ENCODE data around the gene RBM48.

The RBM48 gene

DNA sequence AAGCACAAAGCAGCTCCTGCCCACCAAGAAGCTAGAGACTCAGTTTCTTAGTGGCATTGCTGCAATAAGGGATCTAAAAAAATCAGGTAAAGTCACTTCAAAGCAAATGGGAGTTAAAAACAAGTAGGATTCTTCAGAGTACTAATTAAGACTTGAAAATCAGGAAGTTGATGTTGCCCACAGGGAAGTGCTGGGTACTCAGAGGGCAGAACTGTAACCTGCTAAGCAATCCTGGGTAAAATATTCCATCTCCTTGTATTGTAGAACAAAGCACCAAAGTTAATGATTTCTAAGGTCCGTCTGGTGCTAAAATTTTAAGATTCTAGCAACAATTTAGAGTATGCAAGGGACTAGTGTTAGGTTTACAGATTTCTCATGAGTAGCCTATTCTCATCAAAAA, 8.6 kb upstream of the RBM48 start:
- Histone ChIP-seq H2BK12ac (ENCODE audit: low read length in 2 of 2) (no peak overlapping the region), H2BK5ac (ENCODE audit: low read depth, low read length, poor library complexity, severe bottlenecking) (no peak overlapping the region)
- no CpG with 5 or more reads among the region's 1 CpG for WGBS

DNA sequence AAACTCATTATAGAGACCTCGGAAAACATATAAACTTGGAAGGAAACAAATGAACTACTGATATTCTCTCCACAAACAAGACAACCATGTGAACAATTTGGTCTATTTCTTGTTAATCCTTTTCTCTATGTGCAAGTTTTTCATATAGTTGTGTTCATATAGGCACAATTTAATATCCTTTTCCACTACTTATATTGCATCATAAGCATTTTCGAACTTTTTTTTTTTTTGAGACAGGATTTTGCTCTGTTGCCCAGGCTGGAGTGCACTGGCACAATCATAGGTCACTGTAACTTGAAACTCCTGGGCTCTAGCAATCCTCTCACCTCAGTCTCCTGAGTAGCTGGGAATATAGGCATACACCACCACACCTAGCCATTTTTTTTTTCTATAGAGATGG, 5.5 kb upstream of the RBM48 start:
- WGBS: 100% methylated on average over 2 of the region's 2 CpGs
- Histone ChIP-seq H3K79me1 (replicated peaks; ENCODE audit: low read length, poor library complexity, severe bottlenecking) (peaks cover 14% of the 10 kb centered on the region), H2BK5ac (ENCODE audit: low read depth, low read length, poor library complexity, severe bottlenecking) (no peak overlapping the region), H3K18ac (ENCODE audit: low read depth in 1 of 2, low read length in 2 of 2) (no peak overlapping the region), H3K9me3 (ENCODE audit: control insufficient read depth, low read length) (no peaks in the 10 kb centered on the region), H3K4ac (ENCODE audit: low read depth in 1 of 2, low read length in 2 of 2) (no peak overlapping the region), H3K9ac (ENCODE audit: low read length) (no peak overlapping the region), H3K4me1 (ENCODE audit: control insufficient read depth, insufficient read depth, low read depth, low read length) (peaks cover 2% of the 10 kb centered on the region), H3K4me3 (ENCODE audit: insufficient read depth in 1 of 2, low read depth in 1 of 2, low read length in 2 of 2) (no peak overlapping the region), H2BK15ac (ENCODE audit: low read depth, poor library complexity, severe bottlenecking) (no peak overlapping the region), H2AFZ (ENCODE audit: low read depth, low read length) (no peak overlapping the region), H2BK12ac (ENCODE audit: low read length in 2 of 2) (no peak overlapping the region), H4K8ac (ENCODE audit: low read length) (no peak overlapping the region), H3K27me3 (ENCODE audit: control insufficient read depth in 1 of 2, insufficient read depth in 1 of 2, low read length in 2 of 2) (no peaks in the 10 kb centered on the region), H3K36me3 (ENCODE audit: control insufficient read depth in 1 of 2, insufficient read depth in 2 of 2, low read depth in 1 of 2, low read length in 2 of 2) (peaks cover 0 to 16% of the 10 kb centered on the region in 2 experiments), H3K4me2 (ENCODE audit: low read length, poor library complexity, severe bottlenecking) (no peak overlapping the region), H3K23ac (ENCODE audit: low read length in 2 of 2) (no peak overlapping the region), H3K27ac (ENCODE audit: low read length, poor library complexity, severe bottlenecking) (no peak overlapping the region), H3K14ac (ENCODE audit: low read length in 2 of 2) (no peak overlapping the region), H4K91ac (ENCODE audit: low read length) (no peak overlapping the region), H2AK5ac (ENCODE audit: low read length, severe bottlenecking) (no peak overlapping the region), H2BK120ac (ENCODE audit: low read depth, low read length) (no peak overlapping the region)
- DNase-seq: no peak

More for the DNA sequence above, 8.6 kb upstream of the RBM48 start:
- Histone ChIP-seq H3K4ac (ENCODE audit: low read depth in 1 of 2, low read length in 2 of 2) (no peak overlapping the region), H2BK120ac (ENCODE audit: low read depth, low read length) (no peak overlapping the region), H3K23ac (ENCODE audit: low read length in 2 of 2) (no peak overlapping the region), H3K4me2 (ENCODE audit: low read length, poor library complexity, severe bottlenecking) (no peak overlapping the region), H4K91ac (ENCODE audit: low read length) (no peak overlapping the region), H3K4me3 (ENCODE audit: insufficient read depth in 1 of 2, low read depth in 1 of 2, low read length in 2 of 2) (no peak overlapping the region), H3K9ac (ENCODE audit: low read length) (no peak overlapping the region), H3K14ac (ENCODE audit: low read length in 2 of 2) (no peak overlapping the region), H3K27ac (ENCODE audit: low read length, poor library complexity, severe bottlenecking) (peak overlapping the region; percentile 5), H2AK5ac (ENCODE audit: low read length, severe bottlenecking) (no peak overlapping the region), H3K18ac (ENCODE audit: low read depth in 1 of 2, low read length in 2 of 2) (no peak overlapping the region), H4K8ac (ENCODE audit: low read length) (no peak overlapping the region), H3K36me3 (ENCODE audit: control insufficient read depth in 1 of 2, insufficient read depth in 2 of 2, low read depth in 1 of 2, low read length in 2 of 2) (peaks cover 3 to 41% of the 10 kb centered on the region in 2 experiments), H2AFZ (ENCODE audit: low read depth, low read length) (no peak overlapping the region), H3K4me1 (ENCODE audit: control insufficient read depth, insufficient read depth, low read depth, low read length) (peaks cover 2% of the 10 kb centered on the region), H3K27me3 (ENCODE audit: control insufficient read depth in 1 of 2, insufficient read depth in 1 of 2, low read length in 2 of 2) (no peaks in the 10 kb centered on the region), H3K79me1 (replicated peaks; ENCODE audit: low read length, poor library complexity, severe bottlenecking) (peaks cover 8% of the 10 kb centered on the region), H2BK15ac (ENCODE audit: low read depth, poor library complexity, severe bottlenecking) (no peak overlapping the region), H3K9me3 (ENCODE audit: control insufficient read depth, low read length) (no peaks in the 10 kb centered on the region)
- no peak for DNase-seq

DNA sequence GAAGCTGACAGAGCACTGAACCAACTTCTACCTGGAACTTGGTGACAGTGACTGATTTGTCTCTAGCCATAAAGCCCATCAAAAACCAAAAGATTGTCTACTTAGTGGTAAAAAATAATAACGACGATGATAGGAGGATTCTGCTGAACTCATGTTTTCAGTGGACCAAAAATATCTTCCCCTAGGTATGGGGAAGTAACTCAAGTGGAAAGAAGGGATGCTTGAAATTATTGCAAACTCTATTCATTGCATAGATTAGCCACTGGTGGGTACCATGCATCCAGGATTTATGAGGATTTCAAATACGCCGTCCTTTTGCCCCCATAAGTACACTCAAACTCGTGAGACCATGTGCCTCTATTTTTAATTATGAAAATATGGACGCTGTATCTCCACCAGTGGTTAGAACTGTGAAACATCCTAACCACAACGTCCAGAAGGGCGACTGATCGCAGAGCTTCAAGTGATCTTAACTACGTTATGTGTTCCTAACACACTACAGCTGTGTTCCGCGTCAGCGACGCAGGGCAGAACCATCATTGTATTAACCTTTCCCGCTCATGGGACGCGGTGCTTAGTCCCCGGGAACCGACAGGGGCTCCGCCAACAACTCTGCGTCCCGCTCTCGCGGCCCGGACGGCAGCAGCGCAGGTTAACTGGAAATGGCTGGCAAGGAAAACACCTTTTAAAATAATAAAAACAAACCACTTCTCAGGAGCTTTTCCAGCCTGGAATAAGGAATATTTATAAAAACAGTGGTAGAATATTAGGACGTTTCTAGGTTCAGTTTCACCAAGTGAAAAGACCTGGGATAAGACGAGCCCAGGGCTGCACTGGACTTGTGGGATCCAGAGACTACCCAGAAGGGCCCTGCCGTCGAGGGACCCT, 1.1 kb upstream of the RBM48 start:
- Histone ChIP-seq H3K36me3 (ENCODE audit: control insufficient read depth in 1 of 2, insufficient read depth in 2 of 2, low read depth in 1 of 2, low read length in 2 of 2) (peaks cover 8 to 20% of the 10 kb centered on the region in 2 experiments), H2BK15ac (ENCODE audit: low read depth, poor library complexity, severe bottlenecking) (no peak overlapping the region), H3K9ac (ENCODE audit: low read length) (peak overlapping the region; percentile 90), H3K23ac (ENCODE audit: low read length in 2 of 2) (peak overlapping the region in 1 of 2 experiments; percentile 14), H3K79me1 (replicated peaks; ENCODE audit: low read length, poor library complexity, severe bottlenecking) (peaks cover 31% of the 10 kb centered on the region), H3K27me3 (ENCODE audit: control insufficient read depth in 1 of 2, insufficient read depth in 1 of 2, low read length in 2 of 2) (no peaks in the 10 kb centered on the region), H2BK12ac (ENCODE audit: low read length in 2 of 2) (no peak overlapping the region), H3K4ac (ENCODE audit: low read depth in 1 of 2, low read length in 2 of 2) (peak overlapping the region in 1 of 2 experiments; percentile 4), H2BK120ac (ENCODE audit: low read depth, low read length) (peak overlapping the region; percentile 27), H4K8ac (ENCODE audit: low read length) (peak overlapping the region; percentile 81), H3K4me1 (ENCODE audit: control insufficient read depth, insufficient read depth, low read depth, low read length) (peaks cover 2% of the 10 kb centered on the region), H2AK5ac (ENCODE audit: low read length, severe bottlenecking) (no peak overlapping the region), H2AFZ (ENCODE audit: low read depth, low read length) (peak overlapping the region; percentile 99), H3K27ac (ENCODE audit: low read length, poor library complexity, severe bottlenecking) (no peak overlapping the region), H2BK5ac (ENCODE audit: low read depth, low read length, poor library complexity, severe bottlenecking) (no peak overlapping the region), H3K4me3 (ENCODE audit: insufficient read depth in 1 of 2, low read depth in 1 of 2, low read length in 2 of 2) (peak overlapping the region; percentile 94 to 99), H3K9me3 (ENCODE audit: control insufficient read depth, low read length) (no peaks in the 10 kb centered on the region), H3K14ac (ENCODE audit: low read length in 2 of 2) (no peak overlapping the region), H3K4me2 (ENCODE audit: low read length, poor library complexity, severe bottlenecking) (peak overlapping the region; percentile 73), H3K18ac (ENCODE audit: low read depth in 1 of 2, low read length in 2 of 2) (peak overlapping the region in 1 of 2 experiments; percentile 83), H4K91ac (ENCODE audit: low read length) (no peak overlapping the region)
- DNase-seq: peak; percentile 78
- 4% methylated on average over 29 of the region's 31 CpGs for WGBS

DNA sequence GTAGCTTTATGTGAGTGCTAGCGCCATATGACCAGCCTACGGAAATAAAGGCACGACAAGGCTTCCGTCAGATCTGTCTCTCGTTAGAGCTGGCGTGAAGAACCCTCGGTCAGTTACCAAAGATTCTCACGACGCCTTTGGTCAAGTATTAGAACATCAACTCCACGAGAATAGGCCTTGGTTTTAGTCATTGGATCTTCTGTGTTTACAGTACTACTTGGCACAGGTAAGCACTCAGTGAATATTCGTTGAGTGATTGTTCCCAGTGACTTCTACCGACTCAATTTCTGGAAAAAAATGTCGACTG, 316 bp downstream of the RBM48 start:
- peak overlapping the region; percentile 84 for H3K27ac ChIP-seq (ENCODE audit: low read length, poor library complexity, severe bottlenecking)
- H3K23ac ChIP-seq (ENCODE audit: low read length in 2 of 2): peak overlapping the region in 1 of 2 experiments; percentile 94
- peaks cover 8 to 33% of the 10 kb centered on the region in 2 experiments for H3K36me3 ChIP-seq (ENCODE audit: control insufficient read depth in 1 of 2, insufficient read depth in 2 of 2, low read depth in 1 of 2, low read length in 2 of 2)
- H2BK15ac ChIP-seq (ENCODE audit: low read depth, poor library complexity, severe bottlenecking): no peak overlapping the region
- peak overlapping the region; percentile 80 to 96 for H3K4me3 ChIP-seq (ENCODE audit: insufficient read depth in 1 of 2, low read depth in 1 of 2, low read length in 2 of 2)
- H4K8ac ChIP-seq (ENCODE audit: low read length): peak overlapping the region; percentile 94
- H2BK5ac ChIP-seq (ENCODE audit: low read depth, low read length, poor library complexity, severe bottlenecking): peak overlapping the region; percentile 53
- H3K4ac ChIP-seq (ENCODE audit: low read depth in 1 of 2, low read length in 2 of 2): peak overlapping the region in 1 of 2 experiments; percentile 98
- H2AK5ac ChIP-seq (ENCODE audit: low read length, severe bottlenecking): peak overlapping the region; percentile 41
- WGBS: 2% methylated on average over 13 of the region's 13 CpGs
- no peaks in the 10 kb centered on the region for H3K9me3 ChIP-seq (ENCODE audit: control insufficient read depth, low read length)
- H3K14ac ChIP-seq (ENCODE audit: low read length in 2 of 2): peak overlapping the region in 1 of 2 experiments; percentile 88
- H3K79me1 ChIP-seq (replicated peaks; ENCODE audit: low read length, poor library complexity, severe bottlenecking): peaks cover 29% of the 10 kb centered on the region
- H3K18ac ChIP-seq (ENCODE audit: low read depth in 1 of 2, low read length in 2 of 2): peak overlapping the region in 1 of 2 experiments; percentile 96
- H2BK120ac ChIP-seq (ENCODE audit: low read depth, low read length): no peak overlapping the region
- H3K4me2 ChIP-seq (ENCODE audit: low read length, poor library complexity, severe bottlenecking): peak overlapping the region; percentile 88
- no peak for DNase-seq
- no peaks in the 10 kb centered on the region for H3K27me3 ChIP-seq (ENCODE audit: control insufficient read depth in 1 of 2, insufficient read depth in 1 of 2, low read length in 2 of 2)
- peak overlapping the region; percentile 96 for H3K9ac ChIP-seq (ENCODE audit: low read length)
- peak overlapping the region; percentile 96 for H2AFZ ChIP-seq (ENCODE audit: low read depth, low read length)
- peak overlapping the region in 1 of 2 experiments; percentile 47 for H2BK12ac ChIP-seq (ENCODE audit: low read length in 2 of 2)
- H4K91ac ChIP-seq (ENCODE audit: low read length): peak overlapping the region; percentile 79
- H3K4me1 ChIP-seq (ENCODE audit: control insufficient read depth, insufficient read depth, low read depth, low read length): no peaks in the 10 kb centered on the region
